Bronchial epithelial cell (primary cell): ENCODE data around the gene METTL26. TPM values are rescaled to one million over a fixed set of nuclear protein-coding genes. Genes with fewer than 3 reads are reported as not detected.

Experiments
- DNase-seq: peaks from one replicate; pipeline ENCODE4 v3.0.0-alpha.2; 2010; ENCODE audit warnings: low read depth
- FAIRE-seq: peaks from 2 replicates; lab custom pipeline; 2011; peaks lifted over from hg19 to GRCh38; lab: Jason Lieb, UNC
- H3K27me3 ChIP-seq: 2 replicates; pipeline ENCODE4 v1.5.1; 2011; ENCODE audit warnings: low read length; ENCODE audit not compliant: control insufficient read depth, insufficient read depth
- H3K36me3 ChIP-seq: 2 replicates; pipeline ENCODE4 v1.5.1; 2011; ENCODE audit warnings: low read length; ENCODE audit not compliant: control insufficient read depth, insufficient read depth
- H3K4me3 ChIP-seq: 2 replicates; pipeline ENCODE4 v1.5.1; 2011; ENCODE audit warnings: mild to moderate bottlenecking, low read depth, low read length, control low read depth
- CTCF ChIP-seq: IDR thresholded peaks from 2 replicates; pipeline ENCODE4 v1.5.1; 2011; ENCODE audit warnings: mild to moderate bottlenecking, moderate library complexity, low read length, control low read depth, inconsistent platforms; ENCODE audit not compliant: insufficient read depth, severe bottlenecking
- total RNA-seq: library from RNA; depleted of rRNA; stranded (reverse); fragments of >200 nt; gene quantifications from 2 replicates; pipeline ENCODE4 v1.2.1, GENCODE V29; 2014

The METTL26 gene
- total RNA-seq, 1 donor from 2014 or later: 50.8 TPM

- peaks cover 2% of the 10 kb centered on the region for H3K36me3 ChIP-seq
- TF ChIP-seq CTCF: no peak
- FAIRE-seq: no peak
Measured at GRCh38 chr16:644556-644955, 8.5 kb upstream of the METTL26 start.

GRCh38 chr16:643050-643368, 6.9 kb upstream of the METTL26 start:
- no peak for FAIRE-seq
- Histone ChIP-seq H3K36me3 (peaks cover 2% of the 10 kb centered on the region), H3K27me3 (no peaks in the 10 kb centered on the region), H3K4me3 (peak overlapping the region; percentile 58)
- DNase-seq: no peak
- TF ChIP-seq CTCF: no peak

More at GRCh38 chr16:644556-644955, 8.5 kb upstream of the METTL26 start:
- no peaks in the 10 kb centered on the region for H3K27me3 ChIP-seq
- DNase-seq: no peak
- H3K4me3 ChIP-seq: no peak overlapping the region

- DNase-seq: no peak
- peak overlapping the region; percentile 58 for H3K4me3 ChIP-seq
- no peak for FAIRE-seq
- no peak for TF ChIP-seq CTCF
- no peaks in the 10 kb centered on the region for H3K27me3 ChIP-seq
- H3K36me3 ChIP-seq: peaks cover under 1% of the 10 kb centered on the region
Measured at GRCh38 chr16:642189-643049, 6.3 kb upstream of the METTL26 start.

- peak within 1 kb of the TSS; percentile 58 for H3K4me3 ChIP-seq
- no peak for TF ChIP-seq CTCF
- H3K27me3 ChIP-seq: no peaks in the 10 kb centered on the region
- FAIRE-seq (no peak), DNase-seq (peak; percentile 27)
- no peaks in the 10 kb centered on the region for H3K36me3 ChIP-seq
Measured at GRCh38 chr16:641326-642188, 5.5 kb upstream of the METTL26 start, which contains the start of gene MCRIP2. Gene MCRIP2 (plus strand): TSS chr16:641828. CDS start chr16:641992, 164 bp downstream.

- no peak for TF ChIP-seq CTCF
- Histone ChIP-seq H3K36me3 (no peaks in the 10 kb centered on the region), H3K27me3 (no peaks in the 10 kb centered on the region), H3K4me3 (no peak overlapping the region)
- no peak for FAIRE-seq
- DNase-seq: no peak
Measured at GRCh38 chr16:640614-641013, 4.5 kb upstream of the METTL26 start.
